Activated T-helper 1 cell treated with anti-CD3 and anti-CD28 coated beads, Interleukin-12 subunit alpha, Interleukin-12 subunit beta, Interleukin-2, Interleukin-4 antibody, amounts not matched to agents 30 ng/mL and 10 ng/mL and 1 ng/mL, durations not matched to agents 14 hours and 24 hours and 36 hours (primary cell): ENCODE measurements around the gene MED6. TPM values are rescaled to one million over a fixed set of nuclear protein-coding genes. Genes with fewer than 3 reads are reported as not detected.

Experiments
- DNase-seq: peaks from one replicate; pipeline ENCODE4 v3.0.0; 2021; ENCODE audit warnings: low spot score
- H3K27ac Mint-ChIP-seq: one replicate; pipeline ENCODE4 v1.8.0; 2021; ENCODE audit warnings: mild to moderate bottlenecking, mixed read lengths
- H3K27me3 Mint-ChIP-seq: one replicate; pipeline ENCODE4 v1.8.0; 2022; ENCODE audit warnings: mild to moderate bottlenecking, moderate library complexity, mixed read lengths; ENCODE audit not compliant: insufficient read depth
- H3K36me3 Mint-ChIP-seq: one replicate; pipeline ENCODE4 v1.8.0; 2021; ENCODE audit warnings: low read depth, mixed read lengths
- H3K4me1 Mint-ChIP-seq: one replicate; pipeline ENCODE4 v1.8.0; 2021; ENCODE audit warnings: low read depth, mixed read lengths
- H3K4me3 Mint-ChIP-seq: one replicate; pipeline ENCODE4 v1.8.0; 2021; ENCODE audit warnings: mild to moderate bottlenecking, moderate library complexity, mixed read lengths
- H3K9me3 Mint-ChIP-seq: one replicate; pipeline ENCODE4 v1.8.0; 2021; ENCODE audit warnings: mixed read lengths
- intact Hi-C: fragments of 100-400 bp; cut with micrococcal nuclease; formaldehyde crosslinking; loops from one replicate; pipeline ENCODE4 v1.15.1; 2024
- total RNA-seq: library from RNA; stranded (reverse); gene quantifications from 2 replicates; pipeline ENCODE4 v1.2.3, GENCODE V29; 2022

Gene MED6
- total RNA-seq, 1 donor from 2014 or later, result 59.3 TPM

GRCh38 chr14:70631948-70632347, 31.5 kb upstream of the MED6 start:
- H3K27me3 Mint-ChIP-seq, result peaks cover 2% of the 10 kb centered on the region
- no peaks in the 10 kb centered on the region for H3K36me3 Mint-ChIP-seq
- intact Hi-C loops, result no loop called here
- no peak for DNase-seq
- H3K27ac Mint-ChIP-seq, result no peak overlapping the region
- H3K4me3 Mint-ChIP-seq, result no peak overlapping the region
- no peaks in the 10 kb centered on the region for H3K4me1 Mint-ChIP-seq
- peaks cover 3% of the 10 kb centered on the region for H3K9me3 Mint-ChIP-seq

GRCh38 chr14:70624972-70625371, 24.5 kb upstream of the MED6 start:
- intact Hi-C loops, result no loop called here
- H3K9me3 Mint-ChIP-seq, result peaks cover 19% of the 10 kb centered on the region
- DNase-seq, result no peak

GRCh38 chr14:70622111-70622712, 21.8 kb upstream of the MED6 start:
- DNase-seq, result peak; percentile 51
- peaks cover 16% of the 10 kb centered on the region for H3K9me3 Mint-ChIP-seq
- peaks cover 7% of the 10 kb centered on the region for H3K27me3 Mint-ChIP-seq
- H3K36me3 Mint-ChIP-seq, result peaks cover 7% of the 10 kb centered on the region
- no peaks in the 10 kb centered on the region for H3K4me1 Mint-ChIP-seq
- intact Hi-C loops, result loop anchor here (1.0 to 2.0 kb wide), 4 partner anchors 92 to 350 kb away; partner anchors contain the start of gene MAP3K9
- no peak overlapping the region for H3K27ac Mint-ChIP-seq
- no peak overlapping the region for H3K4me3 Mint-ChIP-seq

More at GRCh38 chr14:70624972-70625371, 24.5 kb upstream of the MED6 start:
- H3K36me3 Mint-ChIP-seq, result peaks cover 7% of the 10 kb centered on the region
- H3K4me3 Mint-ChIP-seq, result no peak overlapping the region
- peaks cover 1% of the 10 kb centered on the region for H3K27me3 Mint-ChIP-seq
- no peak overlapping the region for H3K27ac Mint-ChIP-seq
- H3K4me1 Mint-ChIP-seq, result no peaks in the 10 kb centered on the region

GRCh38 chr14:70619708-70620107, 19.3 kb upstream of the MED6 start:
- H3K4me1 Mint-ChIP-seq, result no peaks in the 10 kb centered on the region
- no peak overlapping the region for H3K4me3 Mint-ChIP-seq
- H3K27me3 Mint-ChIP-seq, result peaks cover 8% of the 10 kb centered on the region
- intact Hi-C loops, result no loop called here
- no peaks in the 10 kb centered on the region for H3K9me3 Mint-ChIP-seq
- no peak for DNase-seq
- no peak overlapping the region for H3K27ac Mint-ChIP-seq
- H3K36me3 Mint-ChIP-seq, result peaks cover 2% of the 10 kb centered on the region

- H3K4me3 Mint-ChIP-seq, result no peak overlapping the region
- no peak overlapping the region for H3K27ac Mint-ChIP-seq
- intact Hi-C loops, result no loop called here
- no peak for DNase-seq
- H3K9me3 Mint-ChIP-seq, result no peaks in the 10 kb centered on the region
- peaks cover 8% of the 10 kb centered on the region for H3K27me3 Mint-ChIP-seq
- H3K36me3 Mint-ChIP-seq, result no peaks in the 10 kb centered on the region
- no peaks in the 10 kb centered on the region for H3K4me1 Mint-ChIP-seq
These were observed 17.9 kb upstream of the MED6 start for GRCh38 chr14:70618314-70618713.

GRCh38 chr14:70616646-70617045, 16.2 kb upstream of the MED6 start:
- H3K27me3 Mint-ChIP-seq, result peaks cover 8% of the 10 kb centered on the region
- H3K9me3 Mint-ChIP-seq, result no peaks in the 10 kb centered on the region
- H3K4me3 Mint-ChIP-seq, result no peak overlapping the region
- no peaks in the 10 kb centered on the region for H3K36me3 Mint-ChIP-seq
- no peak overlapping the region for H3K27ac Mint-ChIP-seq
- H3K4me1 Mint-ChIP-seq, result no peaks in the 10 kb centered on the region
- intact Hi-C loops, result no loop called here
- no peak for DNase-seq

- H3K27ac Mint-ChIP-seq, result no peak overlapping the region
- no peak overlapping the region for H3K4me3 Mint-ChIP-seq
- H3K27me3 Mint-ChIP-seq, result peaks cover 18% of the 10 kb centered on the region
- intact Hi-C loops, result no loop called here
- no peaks in the 10 kb centered on the region for H3K9me3 Mint-ChIP-seq
- no peak for DNase-seq
- no peaks in the 10 kb centered on the region for H3K36me3 Mint-ChIP-seq
- H3K4me1 Mint-ChIP-seq, result no peaks in the 10 kb centered on the region
These were observed 10.8 kb upstream of the MED6 start for GRCh38 chr14:70611216-70611615.

- Mint-ChIP-seq H3K9me3 (no peaks in the 10 kb centered on the region), H3K4me3 (no peak overlapping the region), H3K36me3 (no peaks in the 10 kb centered on the region), H3K4me1 (peaks cover 17% of the 10 kb centered on the region), H3K27ac (no peak overlapping the region), H3K27me3 (peaks cover 10% of the 10 kb centered on the region)
- DNase-seq, result no peak
- intact Hi-C loops, result no loop called here
These were observed 1.8 kb upstream of the MED6 start for GRCh38 chr14:70602254-70602653.

GRCh38 chr14:70601162-70601561, 707 bp upstream of the MED6 start:
- Mint-ChIP-seq H3K4me1 (peaks cover 18% of the 10 kb centered on the region), H3K27me3 (peaks cover 4% of the 10 kb centered on the region), H3K27ac (no peak overlapping the region), H3K9me3 (no peaks in the 10 kb centered on the region), H3K36me3 (peaks cover 4% of the 10 kb centered on the region), H3K4me3 (peak overlapping the region; percentile 89)
- no peak for DNase-seq
- intact Hi-C loops, result loop anchor here (2.0 kb wide), 2 partner anchors 54 to 1202 kb away; partner anchors contain the start of genes ERH and SLC39A9

- Mint-ChIP-seq H3K27ac (peak overlapping the region; percentile 11), H3K27me3 (peaks cover 2% of the 10 kb centered on the region), H3K36me3 (peaks cover 12% of the 10 kb centered on the region), H3K4me3 (peak overlapping the region; percentile 100), H3K4me1 (peaks cover 18% of the 10 kb centered on the region), H3K9me3 (no peaks in the 10 kb centered on the region)
- intact Hi-C loops, result no loop called here
- DNase-seq, result no peak
These were observed 1.1 kb downstream of the MED6 start for GRCh38 chr14:70599345-70599744.

- Mint-ChIP-seq H3K4me3 (no peak overlapping the region), H3K4me1 (peaks cover 18% of the 10 kb centered on the region), H3K9me3 (no peaks in the 10 kb centered on the region), H3K27me3 (no peaks in the 10 kb centered on the region), H3K36me3 (peaks cover 21% of the 10 kb centered on the region), H3K27ac (no peak overlapping the region)
- intact Hi-C loops, result no loop called here
- no peak for DNase-seq
These were observed 2.7 kb downstream of the MED6 start for GRCh38 chr14:70597731-70598130.

GRCh38 chr14:70595443-70596185, 4.8 kb downstream of the MED6 start:
- H3K36me3 Mint-ChIP-seq, result peaks cover 31% of the 10 kb centered on the region
- DNase-seq, result no peak
- intact Hi-C loops, result no loop called here
- no peaks in the 10 kb centered on the region for H3K27me3 Mint-ChIP-seq
- H3K27ac Mint-ChIP-seq, result no peak overlapping the region
- H3K4me3 Mint-ChIP-seq, result no peak overlapping the region
- peaks cover 18% of the 10 kb centered on the region for H3K4me1 Mint-ChIP-seq
- no peaks in the 10 kb centered on the region for H3K9me3 Mint-ChIP-seq

GRCh38 chr14:70594461-70594860, 6.0 kb downstream of the MED6 start:
- DNase-seq, result no peak

More at GRCh38 chr14:70594461-70594860, 6.0 kb downstream of the MED6 start:
- Mint-ChIP-seq H3K27ac (no peak overlapping the region), H3K4me3 (no peak overlapping the region), H3K4me1 (peaks cover 15% of the 10 kb centered on the region), H3K27me3 (no peaks in the 10 kb centered on the region), H3K9me3 (no peaks in the 10 kb centered on the region), H3K36me3 (peaks cover 38% of the 10 kb centered on the region)
- intact Hi-C loops, result no loop called here
